RWPE1 (cell line): ENCODE results near the gene PLCB4.

Source experiments
- CTCF ChIA-PET: fragments of 350-600 bp; sonication (Branson Sonifier 250); formaldehyde crosslinking; extraction: SDS; loops from one replicate; lab custom pipeline; 2021; lab: Yijun Ruan, JAX
- POLR2A ChIA-PET: fragments of 400-600 bp; formaldehyde crosslinking; extraction: SDS; loops from one replicate; lab custom pipeline; 2020; ENCODE audit warnings: antibody characterized with exemption; ENCODE audit not compliant: low non-redundant PET; lab: Yijun Ruan, JAX
- DNase-seq: peaks from one replicate; pipeline ENCODE4 v3.0.0; 2012; ENCODE audit warnings: low spot score
- H3K27ac ChIP-seq: fragments of 450-650 bp; 2 replicates; pipeline ENCODE4 v1.5.1; 2017
- TF ChIP-seq, protein P1 (sequence below): fragments of 450-650 bp; conservative IDR thresholded peaks from 2 replicates; pipeline ENCODE4 v1.5.1; 2017; ENCODE audit warnings: low read depth, mild to moderate bottlenecking

Gene PLCB4

GRCh38 chr20:9068233-9068801 is 570 bp upstream of the PLCB4 start:
- peak; percentile 28 for DNase-seq
- ChIA-PET CTCF (interaction anchor here (0.9 to 1.2 kb wide), 2 partner anchors 60 to 215 kb away, joined by 3 read pairs; no protein-coding TSS in a partner anchor), POLR2A (no interaction called here)
- TF ChIP-seq, protein P1, sequence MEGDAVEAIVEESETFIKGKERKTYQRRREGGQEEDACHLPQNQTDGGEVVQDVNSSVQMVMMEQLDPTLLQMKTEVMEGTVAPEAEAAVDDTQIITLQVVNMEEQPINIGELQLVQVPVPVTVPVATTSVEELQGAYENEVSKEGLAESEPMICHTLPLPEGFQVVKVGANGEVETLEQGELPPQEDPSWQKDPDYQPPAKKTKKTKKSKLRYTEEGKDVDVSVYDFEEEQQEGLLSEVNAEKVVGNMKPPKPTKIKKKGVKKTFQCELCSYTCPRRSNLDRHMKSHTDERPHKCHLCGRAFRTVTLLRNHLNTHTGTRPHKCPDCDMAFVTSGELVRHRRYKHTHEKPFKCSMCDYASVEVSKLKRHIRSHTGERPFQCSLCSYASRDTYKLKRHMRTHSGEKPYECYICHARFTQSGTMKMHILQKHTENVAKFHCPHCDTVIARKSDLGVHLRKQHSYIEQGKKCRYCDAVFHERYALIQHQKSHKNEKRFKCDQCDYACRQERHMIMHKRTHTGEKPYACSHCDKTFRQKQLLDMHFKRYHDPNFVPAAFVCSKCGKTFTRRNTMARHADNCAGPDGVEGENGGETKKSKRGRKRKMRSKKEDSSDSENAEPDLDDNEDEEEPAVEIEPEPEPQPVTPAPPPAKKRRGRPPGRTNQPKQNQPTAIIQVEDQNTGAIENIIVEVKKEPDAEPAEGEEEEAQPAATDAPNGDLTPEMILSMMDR = no peak
- H3K27ac ChIP-seq = peak overlapping the region; percentile 18; the same call in 1 of the 2 replicates

- no peak overlapping the region for H3K27ac ChIP-seq
- DNase-seq = no peak
- TF ChIP-seq, protein P1 = no peak
- ChIA-PET POLR2A (no interaction called here), CTCF (no interaction called here)
Observed at GRCh38 chr20:9070304-9070703, 1.4 kb downstream of the PLCB4 start.

DNA sequence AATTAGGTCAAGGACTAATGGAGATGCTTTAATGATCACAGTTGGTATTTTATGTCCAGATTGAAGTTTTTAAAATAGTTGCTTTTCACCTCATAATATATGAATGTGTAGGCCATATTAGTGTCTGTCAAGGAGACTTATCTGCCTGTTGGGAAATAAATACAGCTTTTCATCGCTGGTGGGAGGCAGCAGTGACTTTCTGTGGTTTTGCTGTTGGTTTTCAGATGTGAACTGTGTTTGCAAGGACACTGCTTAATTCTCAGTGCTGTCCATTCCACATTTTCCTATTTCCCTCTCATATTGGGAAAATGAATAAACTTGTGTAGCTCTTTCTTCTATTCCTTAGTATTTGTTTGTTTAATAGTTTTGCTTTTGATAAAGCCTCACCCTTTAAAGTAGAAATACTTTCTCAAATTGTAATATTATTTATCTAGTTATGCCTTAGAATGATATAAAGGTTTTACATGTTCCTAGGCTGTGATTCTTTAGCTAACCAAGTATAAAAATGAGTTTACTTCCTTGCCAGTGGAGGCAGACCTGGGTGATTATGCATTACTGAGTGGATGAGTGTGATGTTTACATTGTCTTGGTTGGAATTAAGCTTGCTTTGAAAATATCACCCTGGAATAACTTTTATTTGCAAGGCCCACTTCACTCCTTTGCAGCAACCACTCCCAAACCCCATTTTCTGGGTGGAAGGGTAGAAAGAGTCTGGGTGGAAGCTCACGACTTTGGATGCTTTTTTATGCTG is 3.3 kb downstream of the PLCB4 start:
- H3K27ac ChIP-seq = no peak overlapping the region
- POLR2A ChIA-PET = no interaction called here
- TF ChIP-seq, protein P1 = no peak
- no peak for DNase-seq
- CTCF ChIA-PET = interaction anchor here (0.6 kb wide), 1 partner anchor 795 kb away, joined by 3 read pairs; no protein-coding TSS in a partner anchor

DNA sequence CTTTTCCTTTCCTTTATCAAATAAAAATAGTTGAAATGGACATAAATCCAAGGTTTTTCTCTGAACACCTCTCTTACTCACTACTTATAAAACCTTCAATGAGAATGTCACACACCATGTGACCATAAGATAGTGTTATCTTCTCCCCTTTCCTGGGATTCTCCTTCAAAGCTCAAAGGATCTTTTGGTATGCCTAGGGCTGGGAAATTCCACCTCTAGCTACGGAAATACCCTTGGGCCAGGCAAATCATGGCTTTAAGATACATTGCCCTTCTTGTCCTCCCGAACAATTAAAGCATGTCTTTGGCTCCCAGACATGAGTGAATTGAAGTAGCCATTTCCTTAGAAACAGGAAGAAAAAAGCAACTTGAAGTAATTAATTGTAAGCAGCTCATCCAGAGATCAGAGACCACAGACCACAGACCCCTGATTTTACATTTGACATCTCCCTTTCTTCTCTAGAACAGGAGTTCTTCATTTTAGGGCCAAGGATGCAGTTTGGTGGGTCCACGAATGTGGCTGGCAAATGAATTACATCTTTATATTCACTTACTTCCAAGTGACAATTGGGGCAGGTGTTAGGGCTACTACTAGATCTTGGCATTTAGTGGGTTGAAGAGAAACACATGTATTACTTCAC is 4.1 kb downstream of the PLCB4 start:
- DNase-seq = no peak

DNA sequence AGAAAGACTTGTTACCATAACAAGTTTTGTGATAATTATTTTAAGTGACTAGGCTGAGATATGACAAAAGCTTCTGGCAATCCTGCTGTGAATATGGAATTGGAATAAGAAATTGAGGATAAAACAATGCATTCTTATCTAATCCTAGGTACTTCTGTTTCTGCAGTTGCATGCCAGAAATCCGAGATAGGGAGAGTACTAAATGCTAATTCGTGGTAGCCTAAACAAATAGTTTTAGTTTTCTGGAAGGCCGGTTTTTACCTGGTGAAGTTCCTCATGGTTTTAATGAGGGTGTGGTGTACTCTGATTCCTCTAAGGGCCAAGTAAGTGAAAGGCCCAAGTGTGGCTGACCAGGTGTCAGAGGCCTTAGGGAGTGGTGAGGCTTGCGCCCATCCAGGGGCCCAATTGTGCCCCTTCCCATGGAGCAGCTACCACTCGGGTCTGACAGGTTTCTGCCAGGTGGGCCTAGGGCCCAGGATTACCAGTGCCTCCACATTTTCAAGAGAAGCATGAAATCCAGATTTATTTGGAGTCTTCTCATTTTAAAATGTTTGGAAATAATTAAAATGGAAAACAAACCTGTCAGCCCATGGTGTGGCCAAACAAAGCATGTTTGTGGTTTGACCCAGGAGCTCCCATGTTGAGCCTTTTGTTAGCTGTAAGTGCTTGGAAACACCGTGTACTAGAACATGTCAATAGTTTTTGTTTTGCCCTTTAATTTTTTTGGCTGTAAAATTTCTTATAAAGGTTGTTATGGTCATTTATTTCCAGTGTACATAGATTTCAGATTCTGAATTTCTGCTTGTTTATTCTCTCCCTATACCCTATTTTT is 6.6 kb downstream of the PLCB4 start:
- no peak overlapping the region for H3K27ac ChIP-seq
- no peak for DNase-seq
- ChIA-PET POLR2A (no interaction called here), CTCF (interaction anchor here (0.7 kb wide), 1 partner anchor 724 kb away, joined by 4 read pairs; no protein-coding TSS in a partner anchor)
- TF ChIP-seq, protein P1 = no peak

More for the DNA sequence above, 4.1 kb downstream of the PLCB4 start:
- ChIA-PET POLR2A (no interaction called here), CTCF (no interaction called here)
- TF ChIP-seq, protein P1 = no peak
- no peak overlapping the region for H3K27ac ChIP-seq

GRCh38 chr20:9076440-9076839 is 7.6 kb downstream of the PLCB4 start:
- no peak for DNase-seq
- TF ChIP-seq, protein P1 = no peak
- POLR2A ChIA-PET = no interaction called here
- CTCF ChIA-PET = no interaction called here
- no peak overlapping the region for H3K27ac ChIP-seq
